Calu3 (cell line): ENCODE measurements around the gene NTRK2. TPM values are rescaled to one million over a fixed set of nuclear protein-coding genes. Genes with fewer than 3 reads are reported as not detected.

ENCODE experiments used
- BruUV-seq: library from RNA; stranded (reverse); fragments of 400-500 nt; replicated peaks from 2 replicates; lab custom pipeline; 2021; lab: Mats Ljungman, UMichigan
- CTCF ChIA-PET: fragments of 300-600 bp; sonication (Branson Sonifier 250); formaldehyde crosslinking; loops from one replicate; lab custom pipeline; 2022; ENCODE audit warnings: antibody characterized with exemption; lab: Charles Lee
- DNase-seq: peaks from one replicate; pipeline ENCODE4 v3.0.0; 2022
- H3K27ac Mint-ChIP-seq: one replicate; pipeline ENCODE4 v1.8.0; 2022; ENCODE audit warnings: mixed read lengths; ENCODE audit not compliant: unreplicated experiment
- H3K27me3 Mint-ChIP-seq: one replicate; pipeline ENCODE4 v1.8.0; 2022; ENCODE audit warnings: mixed read lengths; ENCODE audit not compliant: unreplicated experiment
- H3K36me3 Mint-ChIP-seq: one replicate; pipeline ENCODE4 v1.8.0; 2022; ENCODE audit warnings: mild to moderate bottlenecking, moderate library complexity, mixed read lengths; ENCODE audit not compliant: insufficient read depth, unreplicated experiment
- H3K4me1 Mint-ChIP-seq: one replicate; pipeline ENCODE4 v1.8.0; 2022; ENCODE audit warnings: mild to moderate bottlenecking, low read depth, mixed read lengths; ENCODE audit not compliant: unreplicated experiment
- H3K4me3 Mint-ChIP-seq: one replicate; pipeline ENCODE4 v1.8.0; 2022; ENCODE audit warnings: mild to moderate bottlenecking, low read depth, moderate library complexity, mixed read lengths; ENCODE audit not compliant: unreplicated experiment
- H3K9me3 Mint-ChIP-seq: one replicate; pipeline ENCODE4 v1.8.0; 2022; ENCODE audit warnings: low read depth, mixed read lengths; ENCODE audit not compliant: unreplicated experiment
- intact Hi-C: fragments of 100-400 bp; cut with micrococcal nuclease; formaldehyde crosslinking; loops from one replicate; pipeline ENCODE4 v1.10.0; 2022; ENCODE audit not compliant: unreplicated experiment
- total RNA-seq: library from RNA; stranded (reverse); gene quantifications from 2 replicates; pipeline ENCODE4 v1.2.3, GENCODE V29; 2022
- TF ChIP-seq, protein P1 (sequence below): fragments of 200-600 bp; IDR thresholded peaks from one replicate; pipeline ENCODE4 v1.8.0; 2022; ENCODE audit warnings: antibody characterized with exemption; ENCODE audit not compliant: unreplicated experiment

Gene NTRK2
- total RNA-seq, 1 experiment from 2014 or later = 2.1 TPM

DNA sequence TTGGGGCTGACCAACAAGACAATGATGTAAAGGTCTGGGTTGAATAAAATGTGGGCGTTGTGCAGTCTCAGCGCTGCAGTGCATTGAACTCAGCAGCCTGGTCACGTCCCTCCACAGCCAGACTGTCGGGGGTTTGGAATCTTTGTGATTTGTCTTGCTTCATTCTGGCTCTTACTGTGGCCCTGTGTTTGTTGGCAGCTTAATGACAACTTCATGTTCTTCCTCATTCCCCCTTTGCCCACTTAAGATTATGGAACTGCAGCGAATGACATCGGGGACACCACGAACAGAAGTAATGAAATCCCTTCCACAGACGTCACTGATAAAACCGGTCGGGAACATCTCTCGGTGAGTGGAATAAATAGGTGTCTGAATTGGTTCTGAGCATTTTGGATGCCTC is 75.2 kb downstream of the NTRK2 start:
- H3K4me3 Mint-ChIP-seq = no peak overlapping the region
- no peaks in the 10 kb centered on the region for H3K27me3 Mint-ChIP-seq
- H3K36me3 Mint-ChIP-seq = no peaks in the 10 kb centered on the region
- no peak overlapping the region for H3K27ac Mint-ChIP-seq
- H3K9me3 Mint-ChIP-seq = no peaks in the 10 kb centered on the region
- no peak for DNase-seq
- CTCF ChIA-PET = no interaction called here
- intact Hi-C loops = no loop called here
- no peaks in the 10 kb centered on the region for H3K4me1 Mint-ChIP-seq
- TF ChIP-seq, protein P1, sequence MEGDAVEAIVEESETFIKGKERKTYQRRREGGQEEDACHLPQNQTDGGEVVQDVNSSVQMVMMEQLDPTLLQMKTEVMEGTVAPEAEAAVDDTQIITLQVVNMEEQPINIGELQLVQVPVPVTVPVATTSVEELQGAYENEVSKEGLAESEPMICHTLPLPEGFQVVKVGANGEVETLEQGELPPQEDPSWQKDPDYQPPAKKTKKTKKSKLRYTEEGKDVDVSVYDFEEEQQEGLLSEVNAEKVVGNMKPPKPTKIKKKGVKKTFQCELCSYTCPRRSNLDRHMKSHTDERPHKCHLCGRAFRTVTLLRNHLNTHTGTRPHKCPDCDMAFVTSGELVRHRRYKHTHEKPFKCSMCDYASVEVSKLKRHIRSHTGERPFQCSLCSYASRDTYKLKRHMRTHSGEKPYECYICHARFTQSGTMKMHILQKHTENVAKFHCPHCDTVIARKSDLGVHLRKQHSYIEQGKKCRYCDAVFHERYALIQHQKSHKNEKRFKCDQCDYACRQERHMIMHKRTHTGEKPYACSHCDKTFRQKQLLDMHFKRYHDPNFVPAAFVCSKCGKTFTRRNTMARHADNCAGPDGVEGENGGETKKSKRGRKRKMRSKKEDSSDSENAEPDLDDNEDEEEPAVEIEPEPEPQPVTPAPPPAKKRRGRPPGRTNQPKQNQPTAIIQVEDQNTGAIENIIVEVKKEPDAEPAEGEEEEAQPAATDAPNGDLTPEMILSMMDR = no peak
- BruUV-seq = no TSS peak

DNA sequence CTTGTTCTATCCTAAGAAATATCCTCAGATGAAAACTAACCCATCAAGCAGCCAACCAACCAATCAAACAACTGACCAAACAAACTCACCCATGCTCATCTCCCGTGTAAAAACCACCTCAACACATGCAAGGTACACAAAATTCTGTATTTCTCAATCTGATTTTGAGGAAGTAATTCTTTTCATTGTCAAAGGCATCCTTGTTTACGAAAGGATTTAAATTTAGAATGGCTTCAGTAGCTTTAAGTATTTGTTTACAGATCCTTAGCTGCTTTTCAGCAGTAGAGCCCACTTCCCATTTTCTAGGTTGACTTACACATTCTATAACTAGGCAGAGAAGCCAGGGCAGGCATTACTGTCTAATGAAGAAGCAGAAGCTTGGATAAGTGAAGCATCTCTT is 78.6 kb downstream of the NTRK2 start:
- Mint-ChIP-seq H3K36me3 (no peaks in the 10 kb centered on the region), H3K27me3 (no peaks in the 10 kb centered on the region), H3K9me3 (no peaks in the 10 kb centered on the region), H3K4me1 (peaks cover 27% of the 10 kb centered on the region), H3K27ac (no peak overlapping the region), H3K4me3 (no peak overlapping the region)
- CTCF ChIA-PET = no interaction called here
- intact Hi-C loops = no loop called here
- BruUV-seq = no TSS peak
- DNase-seq = no peak
- TF ChIP-seq, protein P1 = no peak

DNA sequence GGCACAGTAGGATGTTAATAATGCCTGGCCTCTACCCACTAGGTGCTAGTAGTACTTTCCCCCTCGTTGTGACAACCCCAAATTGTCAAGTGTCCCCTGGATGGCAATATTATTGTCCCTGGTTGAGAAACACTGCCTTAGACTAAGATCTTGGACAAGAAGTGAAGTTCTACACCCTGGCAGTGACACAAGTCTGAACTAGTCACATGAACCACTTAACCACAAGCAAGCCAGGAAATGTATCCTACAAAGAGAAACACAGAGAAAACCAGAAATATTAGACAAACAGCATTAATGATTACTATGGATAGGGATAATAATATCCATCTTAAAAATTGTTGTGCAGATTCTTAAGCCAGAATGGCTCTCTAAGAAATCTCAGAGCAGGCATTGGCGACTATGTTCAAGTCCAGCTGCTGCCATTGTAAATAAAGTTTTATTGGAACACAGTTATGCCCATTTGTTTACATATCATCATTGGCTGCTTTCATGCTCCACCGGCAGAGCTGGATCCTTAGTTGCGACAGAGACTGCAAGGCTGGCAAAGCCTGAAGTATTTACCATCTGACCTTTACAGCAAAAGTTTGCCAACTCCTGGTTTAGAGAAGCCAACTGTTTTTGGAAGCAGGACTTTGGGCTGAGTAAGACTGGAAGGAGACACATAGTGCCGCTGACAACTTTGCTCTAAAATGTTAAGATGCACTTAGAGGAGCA is 80.8 kb downstream of the NTRK2 start:
- TF ChIP-seq, protein P1 = no peak
- intact Hi-C loops = no loop called here
- peaks cover 32% of the 10 kb centered on the region for H3K4me1 Mint-ChIP-seq
- H3K36me3 Mint-ChIP-seq = no peaks in the 10 kb centered on the region
- DNase-seq = no peak
- CTCF ChIA-PET = no interaction called here
- H3K27me3 Mint-ChIP-seq = no peaks in the 10 kb centered on the region
- BruUV-seq = no TSS peak
- no peak overlapping the region for H3K27ac Mint-ChIP-seq
- H3K4me3 Mint-ChIP-seq = no peak overlapping the region
- H3K9me3 Mint-ChIP-seq = no peaks in the 10 kb centered on the region

DNA sequence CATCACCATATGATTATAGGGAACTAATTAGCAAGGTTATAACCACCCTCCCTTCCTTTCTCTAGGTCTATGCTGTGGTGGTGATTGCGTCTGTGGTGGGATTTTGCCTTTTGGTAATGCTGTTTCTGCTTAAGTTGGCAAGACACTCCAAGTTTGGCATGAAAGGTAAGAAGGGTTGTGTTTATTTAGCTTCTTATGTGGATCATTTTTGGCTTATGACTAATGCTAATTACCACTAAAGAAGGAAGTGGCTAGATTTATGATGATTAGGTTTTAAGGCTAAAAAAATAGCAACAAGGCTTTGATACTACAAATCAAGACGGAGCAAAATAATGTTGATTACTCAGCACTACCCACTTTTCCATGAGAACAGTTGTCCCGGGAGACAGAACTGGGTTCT is 82.4 kb downstream of the NTRK2 start:
- intact Hi-C loops = no loop called here
- TF ChIP-seq, protein P1 = no peak
- CTCF ChIA-PET = no interaction called here
- peaks cover 39% of the 10 kb centered on the region for H3K4me1 Mint-ChIP-seq
- BruUV-seq = no TSS peak
- no peaks in the 10 kb centered on the region for H3K36me3 Mint-ChIP-seq
- H3K27ac Mint-ChIP-seq = no peak overlapping the region
- H3K4me3 Mint-ChIP-seq = no peak overlapping the region
- no peak for DNase-seq
- H3K27me3 Mint-ChIP-seq = no peaks in the 10 kb centered on the region
- H3K9me3 Mint-ChIP-seq = no peaks in the 10 kb centered on the region
